ENCODE measurements around the gene TMOD3. TPM values are rescaled to one million over a fixed set of nuclear protein-coding genes. Genes with fewer than 3 reads are reported as not detected.

The TMOD3 gene
- total and polyA plus RNA-seq, 5 donors from 2014 or later, result 28.3 to 68.2 (median 33.9) TPM

GRCh38 chr15:51938286-51938685 is 108.8 kb downstream of the TMOD3 start:
- Mint-ChIP-seq H3K36me3 (peaks cover 27% of the 10 kb centered on the region), H3K4me1 (peaks cover 0 to 13% (median 6%) of the 10 kb centered on the region in 4 donors), H3K27ac (no peak overlapping the region), H3K27me3 (no peaks in the 10 kb centered on the region), H3K9me3 (no peaks in the 10 kb centered on the region), H3K4me3 (no peak overlapping the region)
- Histone ChIP-seq H3K27me3 (ENCODE audit: control insufficient read depth, insufficient read depth, low read length) (no peaks in the 10 kb centered on the region), H3K27ac (ENCODE audit: insufficient read depth, low read length, poor library complexity, severe bottlenecking) (no peak overlapping the region), H3K4me3 (ENCODE audit: low read depth, low read length) (no peak overlapping the region), H3K9me3 (ENCODE audit: control insufficient read depth in 2 of 2, low read length in 2 of 2) (no peaks in the 10 kb centered on the region), H3K4me1 (ENCODE audit: control insufficient read depth, insufficient read depth, low read length, poor library complexity, severe bottlenecking) (no peaks in the 10 kb centered on the region), H3K36me3 (ENCODE audit: control insufficient read depth, insufficient read depth, low read length) (peaks cover 51% of the 10 kb centered on the region)
- no peak for DNase-seq
- ATAC-seq (ENCODE audit: low read depth in 2 of 2), result no peak

GRCh38 chr15:51939216-51939615 is 109.8 kb downstream of the TMOD3 start:
- H3K36me3 ChIP-seq (ENCODE audit: control insufficient read depth, insufficient read depth, low read length), result peaks cover 54% of the 10 kb centered on the region
- Mint-ChIP-seq H3K4me3 (no peak overlapping the region), H3K9me3 (no peaks in the 10 kb centered on the region), H3K4me1 (peaks cover 0 to 17% (median 10%) of the 10 kb centered on the region in 4 donors), H3K27ac (no peak overlapping the region), H3K36me3 (peaks cover 33% of the 10 kb centered on the region), H3K27me3 (no peaks in the 10 kb centered on the region)
- H3K27me3 ChIP-seq (ENCODE audit: control insufficient read depth, insufficient read depth, low read length), result no peaks in the 10 kb centered on the region
- H3K4me1 ChIP-seq (ENCODE audit: control insufficient read depth, insufficient read depth, low read length, poor library complexity, severe bottlenecking), result no peaks in the 10 kb centered on the region
- DNase-seq (no peak), ATAC-seq (ENCODE audit: low read depth in 2 of 2) (no peak)
- H3K27ac ChIP-seq (ENCODE audit: insufficient read depth, low read length, poor library complexity, severe bottlenecking), result no peak overlapping the region
- no peak overlapping the region for H3K4me3 ChIP-seq (ENCODE audit: low read depth, low read length)
- H3K9me3 ChIP-seq (ENCODE audit: control insufficient read depth in 2 of 2, low read length in 2 of 2), result no peaks in the 10 kb centered on the region

- H3K4me3 ChIP-seq (ENCODE audit: low read depth, low read length), result no peak overlapping the region
- H3K4me3 Mint-ChIP-seq, result no peak overlapping the region
- H3K27ac Mint-ChIP-seq, result peak overlapping the region in 2 of 3 donors; percentile 51 to 64
- H3K27ac ChIP-seq (ENCODE audit: insufficient read depth, low read length, poor library complexity, severe bottlenecking), result no peak overlapping the region
- H3K27me3 Mint-ChIP-seq, result no peaks in the 10 kb centered on the region
- no peaks in the 10 kb centered on the region for H3K9me3 ChIP-seq (ENCODE audit: control insufficient read depth in 2 of 2, low read length in 2 of 2)
- peaks cover 5 to 7% (median 7%) of the 10 kb centered on the region in 4 donors for H3K4me1 Mint-ChIP-seq
- H3K36me3 ChIP-seq (ENCODE audit: control insufficient read depth, insufficient read depth, low read length), result peaks cover 83% of the 10 kb centered on the region
- H3K9me3 Mint-ChIP-seq, result no peaks in the 10 kb centered on the region
- DNase-seq (no peak), ATAC-seq (ENCODE audit: low read depth in 2 of 2) (no peak)
- H3K4me1 ChIP-seq (ENCODE audit: control insufficient read depth, insufficient read depth, low read length, poor library complexity, severe bottlenecking), result no peaks in the 10 kb centered on the region
- no peaks in the 10 kb centered on the region for H3K27me3 ChIP-seq (ENCODE audit: control insufficient read depth, insufficient read depth, low read length)
- H3K36me3 Mint-ChIP-seq, result peaks cover 54% of the 10 kb centered on the region
These were observed 117.7 kb downstream of the TMOD3 start for GRCh38 chr15:51947124-51947523.

- Histone ChIP-seq H3K4me3 (ENCODE audit: low read depth, low read length) (no peak overlapping the region), H3K4me1 (ENCODE audit: control insufficient read depth, insufficient read depth, low read length, poor library complexity, severe bottlenecking) (no peaks in the 10 kb centered on the region), H3K27ac (ENCODE audit: insufficient read depth, low read length, poor library complexity, severe bottlenecking) (no peak overlapping the region), H3K36me3 (ENCODE audit: control insufficient read depth, insufficient read depth, low read length) (peaks cover 82% of the 10 kb centered on the region), H3K27me3 (ENCODE audit: control insufficient read depth, insufficient read depth, low read length) (no peaks in the 10 kb centered on the region), H3K9me3 (ENCODE audit: control insufficient read depth in 2 of 2, low read length in 2 of 2) (no peaks in the 10 kb centered on the region)
- Mint-ChIP-seq H3K36me3 (peaks cover 58% of the 10 kb centered on the region), H3K27ac (no peak overlapping the region), H3K4me1 (peaks cover 0 to 7% (median 0%) of the 10 kb centered on the region in 4 donors), H3K9me3 (no peaks in the 10 kb centered on the region), H3K4me3 (no peak overlapping the region), H3K27me3 (no peaks in the 10 kb centered on the region)
- no peak for ATAC-seq (ENCODE audit: low read depth in 2 of 2)
- DNase-seq, result no peak
These were observed 123.4 kb downstream of the TMOD3 start for GRCh38 chr15:51952805-51953204.

- H3K4me1 Mint-ChIP-seq, result peaks cover 0 to 6% (median 2%) of the 10 kb centered on the region in 4 donors
- no peak for DNase-seq
These were observed 126.1 kb downstream of the TMOD3 start for GRCh38 chr15:51955504-51955903.

More at GRCh38 chr15:51955504-51955903, 126.1 kb downstream of the TMOD3 start:
- peaks cover 77% of the 10 kb centered on the region for H3K36me3 ChIP-seq (ENCODE audit: control insufficient read depth, insufficient read depth, low read length)
- no peak for ATAC-seq (ENCODE audit: low read depth in 2 of 2)
- no peak overlapping the region for H3K4me3 Mint-ChIP-seq
- H3K36me3 Mint-ChIP-seq, result peaks cover 61% of the 10 kb centered on the region
- H3K4me1 ChIP-seq (ENCODE audit: control insufficient read depth, insufficient read depth, low read length, poor library complexity, severe bottlenecking), result no peaks in the 10 kb centered on the region
- peak overlapping the region in 1 of 3 donors; percentile 47 for H3K27ac Mint-ChIP-seq
- no peaks in the 10 kb centered on the region for H3K9me3 Mint-ChIP-seq
- H3K27ac ChIP-seq (ENCODE audit: insufficient read depth, low read length, poor library complexity, severe bottlenecking), result no peak overlapping the region
- H3K27me3 ChIP-seq (ENCODE audit: control insufficient read depth, insufficient read depth, low read length), result no peaks in the 10 kb centered on the region
- H3K4me3 ChIP-seq (ENCODE audit: low read depth, low read length), result no peak overlapping the region
- H3K27me3 Mint-ChIP-seq, result no peaks in the 10 kb centered on the region
- H3K9me3 ChIP-seq (ENCODE audit: control insufficient read depth in 2 of 2, low read length in 2 of 2), result no peaks in the 10 kb centered on the region

Other genes starting within 250 kb of the TMOD3 start
- 1.4 TPM for gene DMXL2, start 206.9 kb upstream of the TMOD3 start, total RNA-seq
- gene DMXL2, start 206.9 kb upstream of the TMOD3 start, polyA plus RNA-seq, result under 1 TPM in 1 of 4 donors, not detected in 3; 0.15 TPM
- gene SCG3, start 148.2 kb upstream of the TMOD3 start, total RNA-seq, result not detected
- not detected for gene SCG3, start 148.2 kb upstream of the TMOD3 start, polyA plus RNA-seq
- 13.0 TPM for gene LYSMD2, start 92.0 kb upstream of the TMOD3 start, total RNA-seq
- 10 to 100 TPM; 32.5 to 44.1 (median 39.7) TPM for gene LYSMD2, start 92.0 kb upstream of the TMOD3 start, polyA plus RNA-seq
- gene TMOD2, start 78.1 kb upstream of the TMOD3 start, total RNA-seq, result 3.7 TPM
- gene TMOD2, start 78.1 kb upstream of the TMOD3 start, polyA plus RNA-seq, result 1 to 10 TPM in 3 of 4 donors, under 1 TPM in 1; 0.87 to 1.9 (median 1.1) TPM
- 12.5 TPM for gene LEO1, start 142.1 kb downstream of the TMOD3 start, total RNA-seq
- 10 to 100 TPM; 16.5 to 23.9 (median 21.3) TPM for gene LEO1, start 142.1 kb downstream of the TMOD3 start, polyA plus RNA-seq
- gene MAPK6, start 189.6 kb downstream of the TMOD3 start, total RNA-seq, result 49.4 TPM
- gene MAPK6, start 189.6 kb downstream of the TMOD3 start, polyA plus RNA-seq, result 10 to 100 TPM in 2 of 4 donors, 1 to 10 TPM in 2; 8.2 to 15.9 (median 10.4) TPM